Cortex of kidney (tissue), 1 donor: ENCODE data around the gene ACACA.

ENCODE experiments used
- DNase-seq: peaks from one replicate; lab custom pipeline; 2025; lab: John Stamatoyannopoulos, UW

Gene ACACA

DNA sequence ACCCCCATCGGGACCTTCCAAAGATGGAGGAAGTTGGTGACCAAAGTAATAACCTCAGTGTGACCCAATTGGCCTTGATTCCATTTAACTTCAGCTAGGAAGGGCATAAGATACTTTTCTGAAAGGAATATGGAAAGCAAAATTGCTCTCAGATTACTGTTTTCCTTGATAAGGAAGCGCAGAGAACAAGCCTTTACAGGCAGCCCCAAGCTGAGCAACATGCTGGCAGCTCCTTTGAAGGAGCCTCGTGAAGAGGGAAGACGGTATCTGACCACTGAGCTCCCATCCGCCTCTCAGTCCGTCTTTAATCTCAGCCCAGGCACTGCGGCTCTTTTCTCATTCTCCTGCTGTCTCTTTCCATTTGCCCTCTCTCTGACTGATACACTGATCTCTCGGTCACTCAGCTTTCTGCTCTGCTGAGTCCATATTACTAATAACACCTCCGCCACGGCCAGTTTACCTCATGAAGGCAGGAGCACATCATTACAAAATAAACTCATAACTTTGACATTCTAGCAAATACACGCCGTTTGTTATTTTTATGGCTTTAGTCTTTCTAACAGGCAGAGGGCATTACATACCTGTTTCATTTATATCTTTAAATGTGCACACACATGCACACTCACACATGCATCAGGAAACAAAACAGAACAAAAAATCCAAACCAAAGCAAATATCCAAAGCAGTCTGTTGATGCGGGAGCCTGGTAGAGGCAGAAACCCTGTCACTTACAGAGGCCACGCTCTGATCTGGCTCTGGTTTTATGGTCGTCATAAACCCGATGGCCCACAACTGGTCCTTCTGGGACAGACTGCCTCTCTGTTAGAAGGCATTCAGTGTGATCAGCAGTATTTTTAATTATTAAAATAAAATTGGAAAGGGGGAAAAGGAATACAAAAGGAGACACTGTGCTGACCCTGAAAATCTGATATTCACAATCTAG lies 274.7 kb downstream of the ACACA start:
- DNase-seq = no peak

DNA sequence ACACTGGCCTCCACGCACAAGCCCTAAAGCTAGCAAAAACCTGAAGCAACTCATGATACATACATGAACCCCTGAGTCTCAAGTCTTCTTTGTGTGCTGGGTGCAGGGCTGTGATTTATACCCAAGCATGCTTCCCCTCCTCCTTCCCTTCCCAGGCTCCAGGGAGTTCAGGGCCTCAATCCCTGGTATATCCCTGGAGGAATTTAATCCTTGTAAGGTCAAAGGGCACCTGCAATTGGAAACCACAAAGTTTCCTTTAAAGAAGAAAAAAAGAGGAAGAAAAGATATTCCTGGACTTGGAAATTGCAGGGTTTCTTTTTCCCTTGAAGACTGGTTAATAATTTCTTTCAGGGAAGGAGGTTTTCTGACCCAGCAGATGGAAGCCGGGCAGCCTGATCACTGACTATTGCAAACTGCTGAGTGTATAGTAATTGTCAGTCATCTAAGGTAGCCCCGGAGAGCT lies 275.6 kb downstream of the ACACA start:
- no peak for DNase-seq

- no peak for DNase-seq
Observed at GRCh38 chr17:37124821-37125173, 281.8 kb downstream of the ACACA start.

- DNase-seq = no peak
Observed at GRCh38 chr17:37123941-37124820, 282.5 kb downstream of the ACACA start.

DNA sequence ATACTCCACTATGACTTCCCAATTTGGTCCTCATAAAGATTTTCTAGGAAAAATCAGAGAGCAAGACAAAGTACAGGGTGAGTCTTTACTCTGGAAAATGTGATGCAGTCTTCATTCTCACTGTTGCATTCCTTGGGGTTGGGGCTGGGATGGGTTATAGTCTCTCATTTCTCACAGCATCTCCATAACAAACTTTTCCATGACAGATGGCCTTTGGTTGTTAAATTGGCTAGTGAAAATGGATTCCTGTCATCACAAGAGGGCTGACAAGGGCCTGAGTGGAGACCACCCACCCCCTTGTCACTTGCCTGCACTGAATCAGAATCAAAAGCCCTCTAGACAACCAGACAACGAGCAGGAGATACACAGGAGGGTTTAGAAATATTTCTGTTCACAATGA lies 283.2 kb downstream of the ACACA start:
- DNase-seq = no peak

DNA sequence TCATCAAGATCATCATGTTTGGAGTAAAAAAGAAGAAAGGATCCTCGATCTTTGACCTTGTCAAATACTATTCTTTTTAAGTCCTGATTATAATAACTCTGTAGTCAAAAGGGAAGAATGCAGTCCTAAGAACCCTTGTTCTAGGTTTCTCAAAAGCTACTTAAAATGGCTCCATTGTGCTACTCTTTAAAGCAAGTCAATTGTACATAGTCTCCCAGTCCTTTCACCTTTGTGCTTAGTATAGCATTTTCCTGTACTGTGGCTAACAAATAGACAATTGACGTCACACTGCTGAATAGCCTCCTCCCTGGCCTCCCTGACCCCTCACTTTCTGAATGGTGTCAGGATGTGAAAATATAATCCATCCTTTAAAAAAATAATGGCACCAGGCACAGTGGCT lies 285.0 kb downstream of the ACACA start:
- DNase-seq = no peak

DNA sequence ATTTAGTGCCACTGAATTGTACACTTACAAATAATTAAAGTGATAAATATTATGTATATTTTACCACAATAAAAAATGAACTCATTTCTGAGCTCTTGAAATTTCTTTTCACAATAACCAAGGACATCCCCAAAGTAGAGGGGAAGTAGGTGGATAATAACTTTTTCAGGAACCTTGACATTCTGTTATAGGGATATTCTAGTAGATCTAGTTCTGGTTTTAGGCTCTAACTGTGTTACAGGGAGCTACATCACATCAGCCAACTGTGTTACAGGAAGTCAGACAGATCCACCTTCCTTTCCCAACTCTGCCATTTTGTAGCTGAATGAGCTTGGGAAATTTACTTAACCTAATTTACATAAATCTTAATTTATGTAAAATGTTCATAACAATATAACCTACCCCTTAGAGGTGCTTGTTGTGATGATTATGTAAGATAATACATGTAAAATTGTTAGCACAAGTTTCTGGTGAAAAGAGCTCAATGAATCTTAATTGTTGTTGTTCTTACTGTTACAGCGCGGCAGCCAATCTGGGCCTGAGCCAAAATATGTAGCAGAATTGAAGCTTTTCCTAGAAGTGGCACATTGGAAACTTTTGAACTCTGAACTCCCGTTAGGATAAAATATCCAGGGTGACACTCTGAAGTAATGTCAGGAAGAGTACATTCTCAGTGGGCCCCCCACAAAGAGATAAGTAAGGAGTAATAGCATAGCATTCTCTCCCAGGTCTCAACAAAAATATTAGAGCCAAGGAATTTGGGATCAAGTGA lies 288.1 kb downstream of the ACACA start:
- no peak for DNase-seq

DNA sequence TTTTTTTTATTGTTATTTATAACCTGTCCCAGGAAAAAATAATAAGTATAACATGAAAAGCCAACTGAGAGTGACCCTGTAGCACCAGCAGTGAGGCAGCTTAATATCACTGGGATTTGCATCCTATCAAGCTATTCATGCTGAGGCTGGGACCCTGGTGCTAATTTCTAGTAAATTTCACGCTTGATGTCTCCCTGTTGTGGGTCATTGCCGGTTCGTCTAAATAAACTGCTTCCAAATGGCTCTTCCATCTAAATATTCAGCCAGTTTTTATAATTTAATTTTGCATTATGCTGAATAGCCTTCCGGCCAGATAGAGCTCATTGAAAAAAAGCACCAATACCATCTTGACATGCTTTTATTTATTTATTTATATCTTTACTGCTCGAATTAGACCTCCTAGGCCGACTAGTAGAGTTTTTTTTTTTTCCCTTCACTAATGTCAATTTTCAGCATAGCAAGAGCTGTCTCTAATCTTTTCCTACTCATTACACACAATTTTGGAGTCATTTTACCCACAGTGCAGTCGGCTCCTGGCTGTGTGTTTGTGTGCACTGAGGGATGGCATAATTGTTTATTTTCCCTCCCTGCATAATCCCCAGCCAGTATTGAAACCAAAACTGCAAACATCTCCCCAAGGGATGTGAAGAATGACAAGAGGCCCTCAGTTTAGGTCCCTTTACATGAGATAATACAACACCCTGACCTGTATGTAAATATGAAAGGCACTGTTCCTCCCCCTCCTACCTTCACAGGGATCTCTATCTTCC lies 289.1 kb downstream of the ACACA start:
- DNase-seq = no peak

DNA sequence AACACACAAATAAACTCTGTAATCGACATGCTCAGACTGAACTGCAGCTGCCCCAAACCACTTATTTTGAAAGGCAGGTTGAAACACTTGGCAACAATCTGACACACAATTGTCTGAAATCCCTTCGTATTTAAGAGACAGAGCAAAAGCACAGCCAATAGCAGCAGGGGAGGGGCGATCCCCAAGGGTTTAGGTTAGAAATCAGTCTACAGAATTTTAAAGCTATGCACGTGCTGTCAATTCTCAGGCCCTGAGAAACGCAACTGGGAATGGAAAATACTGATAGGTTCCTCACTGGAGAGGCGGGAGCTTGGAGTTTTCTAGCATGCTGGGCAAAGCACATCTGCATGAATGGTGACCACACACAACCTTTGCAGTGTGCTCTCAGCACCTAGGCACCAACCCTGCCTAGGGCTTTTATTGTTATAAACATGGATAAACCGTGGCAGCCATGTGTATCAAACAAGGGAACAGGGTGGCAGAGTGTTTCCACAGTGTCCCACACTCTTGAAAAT lies 289.9 kb downstream of the ACACA start:
- DNase-seq = no peak

GRCh38 chr17:37111329-37111728 lies 295.3 kb downstream of the ACACA start:
- no peak for DNase-seq

DNA sequence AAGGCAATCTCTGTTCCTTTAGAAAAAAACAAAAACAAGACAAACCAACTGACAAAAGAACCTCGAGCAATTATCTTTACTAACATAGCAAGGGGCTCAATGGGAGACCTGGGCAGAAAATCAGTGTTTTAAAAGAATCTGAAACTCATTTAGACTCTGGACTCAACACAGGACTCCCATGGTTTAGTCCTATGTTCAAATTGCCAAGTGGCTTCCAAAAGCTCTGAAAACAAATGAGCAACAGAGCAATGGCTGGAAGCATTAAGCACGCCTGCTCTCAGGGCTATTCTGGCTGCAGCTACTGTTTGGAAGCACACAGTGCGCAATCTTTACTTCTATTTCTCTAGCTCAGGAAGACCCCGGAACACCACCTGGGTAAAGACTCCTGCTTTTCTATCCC lies 295.9 kb downstream of the ACACA start:
- DNase-seq = no peak

DNA sequence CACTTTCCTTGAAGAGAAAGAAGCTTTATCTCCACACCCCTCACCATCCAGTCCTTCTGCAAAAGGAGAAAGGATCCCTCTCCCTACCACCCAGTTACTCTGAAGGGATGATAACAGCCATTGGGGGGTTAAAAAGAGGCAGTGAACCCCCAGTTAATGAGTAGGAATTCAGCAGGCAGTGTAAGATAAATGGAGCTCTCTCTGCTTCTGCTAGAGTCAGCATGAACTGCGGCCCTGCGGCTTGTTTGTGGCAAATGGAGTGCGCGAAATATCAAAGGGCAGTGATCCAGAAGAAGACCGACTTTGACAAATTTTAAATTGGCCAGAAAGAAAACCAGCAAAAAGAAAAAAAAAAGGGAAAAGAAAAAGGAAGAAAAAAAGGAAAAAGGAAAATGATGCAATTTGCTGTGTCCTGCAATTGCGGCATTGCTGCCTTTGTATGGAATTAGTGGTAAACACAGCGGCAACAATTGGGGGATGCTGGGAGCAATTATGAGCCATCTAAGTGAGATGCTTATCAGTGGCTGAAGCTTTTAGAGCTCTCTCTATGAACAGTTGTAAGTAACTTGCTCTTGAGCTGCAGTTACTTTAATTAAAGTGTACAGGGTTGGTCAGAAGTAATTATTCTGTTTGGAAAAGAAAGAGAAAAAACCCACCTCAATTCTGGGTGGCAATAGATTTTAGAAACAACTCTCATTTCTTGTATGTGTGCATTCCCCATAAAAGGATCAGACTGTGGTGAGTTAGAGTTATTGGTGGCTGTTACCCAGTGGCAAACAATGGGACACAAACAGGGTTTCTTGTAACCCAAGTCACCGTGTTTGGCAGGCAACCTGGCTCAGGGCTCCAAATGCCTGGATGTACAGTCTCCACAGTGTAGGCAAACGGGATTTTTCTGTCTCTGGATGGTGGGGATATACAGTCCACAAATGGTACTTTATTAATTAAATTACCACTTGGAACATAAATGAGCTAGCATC lies 296.6 kb downstream of the ACACA start:
- DNase-seq = no peak

- DNase-seq = no peak
Observed at GRCh38 chr17:37109106-37109505, 297.5 kb downstream of the ACACA start.

GRCh38 chr17:37107406-37108083 lies 299.1 kb downstream of the ACACA start:
- no peak for DNase-seq

DNA sequence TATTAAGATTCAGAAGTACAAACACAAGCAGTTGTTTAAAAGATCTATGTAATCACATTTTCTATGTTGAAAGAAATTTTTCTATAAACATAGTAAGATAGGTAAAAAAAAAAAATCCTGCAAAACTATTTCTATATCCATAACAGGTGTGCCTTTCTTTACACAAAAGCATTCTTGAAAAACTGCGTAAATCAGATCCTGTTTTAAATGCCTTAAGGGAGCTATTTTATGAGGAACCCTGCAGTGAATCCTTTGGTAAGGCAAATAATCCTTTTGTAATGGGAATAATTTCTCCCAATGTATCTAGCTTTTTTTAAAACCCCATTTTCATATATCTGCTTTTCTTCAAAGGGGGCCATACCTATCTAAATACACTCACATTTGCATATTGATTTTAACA lies 300.6 kb downstream of the ACACA start:
- DNase-seq = no peak

DNA sequence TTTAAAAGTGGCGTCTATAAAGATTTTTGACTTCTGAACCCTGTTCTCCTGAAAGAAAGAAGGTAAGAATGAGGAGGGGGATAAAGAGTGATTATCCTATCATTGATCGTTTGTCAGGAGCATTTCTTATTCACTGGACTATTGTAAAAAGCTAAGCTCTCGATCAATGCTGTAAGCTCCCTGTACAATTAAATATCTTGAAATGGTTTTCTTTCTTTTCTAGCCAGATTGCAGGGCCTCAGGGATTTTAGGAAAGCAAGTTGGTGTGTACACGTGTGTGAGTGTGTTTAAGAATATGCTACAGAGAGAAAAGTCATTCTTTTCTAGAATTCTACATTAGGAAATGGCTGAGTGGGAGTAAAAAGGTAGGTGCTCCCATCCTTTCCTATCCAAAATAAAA lies 303.4 kb downstream of the ACACA start:
- no peak for DNase-seq

DNA sequence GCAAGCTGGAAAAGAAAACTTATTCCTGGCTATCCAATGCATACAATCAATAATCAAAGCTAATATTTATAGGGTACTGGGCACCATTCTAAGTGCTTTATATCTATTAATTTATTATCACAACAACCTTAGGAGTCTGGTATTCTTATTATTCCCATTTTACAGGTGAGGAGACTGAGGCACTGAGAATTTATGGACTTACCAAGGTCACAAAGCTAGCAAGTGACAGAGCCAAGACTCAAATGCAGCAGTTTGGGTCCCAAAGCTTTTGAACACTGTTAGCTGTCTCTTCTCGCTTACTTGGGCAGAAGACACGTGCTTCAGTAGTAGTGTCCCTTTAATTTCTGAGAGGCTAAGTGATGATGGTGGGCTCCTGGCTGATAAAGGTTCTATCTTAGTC lies 305.3 kb downstream of the ACACA start:
- DNase-seq = no peak

- no peak for DNase-seq
Observed at GRCh38 chr17:37100231-37100630, 306.4 kb downstream of the ACACA start.

- no peak for DNase-seq
Observed at GRCh38 chr17:37098910-37099664, 307.5 kb downstream of the ACACA start.
